ENCODE results near the gene ZNF430. TPM values are rescaled to one million over a fixed set of nuclear protein-coding genes. Genes with fewer than 3 reads are reported as not detected.

Gene ZNF430
- 47.3 and 62.1 TPM in 2 replicates for total RNA-seq (2011; cell fraction: chromatin; rRNA removed; ENCODE audit: low replicate concordance)
- 40.9 and 57.4 TPM in 2 replicates for total RNA-seq (2011; cell fraction: nucleolus; rRNA removed)
- 60.1 and 64.7 TPM in 2 replicates for total RNA-seq (2011; cell fraction: nucleoplasm; rRNA removed)
- total RNA-seq (2014; rRNA removed), result 5.3 and 5.6 TPM in 2 replicates
- 15.4 and 15.8 TPM in 2 replicates for total RNA-seq (2014; rRNA removed; fragmentation: Illumina TruSeq; extraction: Trizol)
- 10.8 and 11.7 TPM in 2 replicates for total RNA-seq (2015; rRNA removed; fragmentation: Illumina TruSeq; extraction: Trizol)
- total RNA-seq (2021), result 7.8 and 9.6 TPM in 2 replicates
- 11.3 and 11.4 TPM in 2 replicates for polyA plus RNA-seq (2011; rRNA removed)
- polyA plus RNA-seq (2011; cell fraction: cytosol; rRNA removed), result 7.0 and 15.1 TPM in 2 replicates
- polyA plus RNA-seq (2011; cell fraction: nucleus; rRNA removed), result 6.2 and 7.7 TPM in 2 replicates
- polyA plus RNA-seq (2012), result 4.0 and 5.2 TPM in 2 replicates
- 7.6 and 9.4 TPM in 2 replicates for polyA plus RNA-seq (2014; fragmentation: Illumina TruSeq; extraction: Trizol)
- polyA plus RNA-seq (2014; fragmentation: Nextera tagmentation; extraction: Ambion mirVana), result 1 to 10 TPM; 4.7 to 5.3 TPM
- 5.0 and 5.2 TPM in 2 replicates for polyA plus RNA-seq (2014; rRNA removed)
- 19.4 and 19.8 TPM in 2 replicates for polyA minus RNA-seq (2011; rRNA and poly(A)+ RNA removed)
- polyA minus RNA-seq (2011; cell fraction: cytosol; rRNA and poly(A)+ RNA removed), result 8.9 and 12.7 TPM in 2 replicates
- polyA minus RNA-seq (2011; cell fraction: nucleus; rRNA and poly(A)+ RNA removed), result 19.0 and 26.4 TPM in 2 replicates
- Bru-seq, nascent RNA, result percentile 83 among the genes with signal in this experiment
- BruChase-seq, experiment 1, labeled RNA remaining after a 2-hour chase, result percentile 91 among the genes with signal in this experiment
- percentile 90 among the genes with signal in this experiment for BruChase-seq, experiment 2, labeled RNA remaining after a 6-hour chase
- long read RNA-seq, experiment 1, transcript ZNF430-201 (5 exons, 3,923 nt), result major isoform, 14 of 29 reads
- long read RNA-seq, experiment 1, partial matches to known transcripts, result 1 of 29 reads
- long read RNA-seq, experiment 1, other reads (novel, unspliced or antisense), result 14 of 29 reads
- long read RNA-seq, experiment 2, partial matches to known transcripts, result 0 of 6 reads
- long read RNA-seq, experiment 2, other reads (novel, unspliced or antisense), result 6 of 6 reads
- long read RNA-seq, experiment 3, partial matches to known transcripts, result 1 of 5 reads
- long read RNA-seq, experiment 3, other reads (novel, unspliced or antisense), result 3 of 5 reads

DNA sequence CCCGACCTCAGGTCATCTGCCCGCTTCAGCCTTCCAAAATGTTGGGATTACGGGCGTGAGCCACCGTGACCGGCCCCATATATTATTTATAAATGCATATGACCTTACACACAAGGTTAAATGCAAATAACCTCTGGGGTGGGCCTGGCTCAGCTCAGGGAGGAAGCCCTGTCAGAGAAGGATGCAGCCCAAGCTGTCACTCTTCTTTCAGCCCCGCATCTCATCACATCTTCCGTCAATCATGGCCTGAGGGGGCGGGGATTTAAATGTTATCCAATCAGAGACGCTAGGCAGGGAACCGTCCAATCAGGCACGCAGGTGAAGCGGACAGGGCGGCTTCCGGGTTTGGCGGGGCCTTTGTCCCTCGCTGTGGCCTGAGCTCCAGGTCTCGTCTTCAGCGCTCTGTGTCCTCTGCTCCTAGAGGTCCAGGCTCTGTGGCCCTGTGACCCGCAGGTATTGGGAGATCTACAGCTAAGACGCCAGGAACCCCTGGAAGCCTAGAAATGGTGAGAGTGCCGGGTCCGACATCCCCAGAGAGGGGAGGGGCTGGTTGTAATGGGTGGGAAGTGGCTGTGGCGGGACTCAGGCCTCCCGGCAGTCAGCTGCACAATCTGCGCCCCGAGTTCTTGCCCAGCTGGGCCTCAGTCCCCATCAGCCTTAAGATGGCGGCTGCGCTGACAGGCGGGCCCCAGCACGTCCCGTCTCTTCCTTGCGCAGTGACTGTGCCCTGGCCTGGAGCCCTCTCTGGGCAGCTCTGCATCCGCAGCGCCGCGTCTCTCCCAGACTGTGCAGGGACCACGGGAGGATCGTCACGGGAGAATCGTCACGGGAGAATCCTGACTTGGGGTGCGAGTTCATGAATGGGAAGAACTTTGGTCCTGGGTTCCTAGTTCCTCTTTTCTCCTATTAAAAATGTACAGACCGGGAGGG, at the start of gene ZNF430:
TSS of gene ZNF430 (plus strand) at position 360 of the 930 bp plus-strand sequence. CDS start at position 504, 144 bp downstream.
- peak within 1 kb of the TSS; percentile 98 for H2AFZ ChIP-seq (ENCODE audit: low read depth, low read length)
- H3K36me3 ChIP-seq (ENCODE audit: control insufficient read depth, insufficient read depth, low read length), result peaks cover 30% of the 10 kb centered on the region
- BruUV-seq (replicated peaks), result TSS peak; percentile 67
- ATAC-seq, result peak; percentile 98
- WGBS (ENCODE audit: insufficient coverage, low coverage, missing lambda C conversion rate), result 12% methylated on average over 41 of the region's 44 CpGs
- no peaks in the 10 kb centered on the region for H3K9me1 ChIP-seq (ENCODE audit: control insufficient read depth, insufficient read depth, low read length)
- H4K20me1 ChIP-seq (replicated peaks; ENCODE audit: control insufficient read depth, insufficient read depth, low read length), result no peaks in the 10 kb centered on the region
- peak; percentile 98 for FAIRE-seq
- peak; percentile 87 to 97 (median 92) for DNase-seq (ENCODE audit: extremely low read depth in 1 of 4, low spot score in 3 of 4)
- in situ Hi-C loops (cut with MboI), result no loop called here
- intact Hi-C loops (cut with micrococcal nuclease), result loop anchor here (5.0 kb wide), 2 partner anchors 122 to 177 kb away; partner anchors contain the start of gene ZNF431
- ChIA-PET CTCF (ENCODE audit: low intra/inter-chr PET ratio) (no interaction called here), POLR2A (interaction anchor here (0.6 to 1.2 kb wide), 9 partner anchors 10 to 1635 kb away, joined by 3 to 6 read pairs (median 3); partner anchors contain the start of genes ZNF431 and ZNF714)
- H3K4me3 ChIP-seq, result peak within 1 kb of the TSS; percentile 88
- H3K27ac ChIP-seq (ENCODE audit: extremely low read depth, low read depth, low read length), result peak within 1 kb of the TSS; percentile 88
- H3K27me3 ChIP-seq (ENCODE audit: control insufficient read depth in 2 of 2, insufficient read depth in 2 of 2, low read length in 2 of 2), result no peaks in the 10 kb centered on the region
- H3K4me1 ChIP-seq (replicated peaks in 1 of 2; ENCODE audit: control insufficient read depth in 2 of 2, insufficient read depth in 2 of 2, low read length in 2 of 2), result peaks cover 2 to 13% of the 10 kb centered on the region in 2 experiments; a peak in 4 of 5 replicates
- peak within 1 kb of the TSS; percentile 88 for H3K4me2 ChIP-seq (ENCODE audit: insufficient read depth, low read length)
- H3K9me3 ChIP-seq (replicated peaks; ENCODE audit: control insufficient read depth, insufficient read depth, low read depth, low read length), result no peaks in the 10 kb centered on the region
- H3K79me2 ChIP-seq (ENCODE audit: control insufficient read depth, insufficient read depth, low read length), result peaks cover 38% of the 10 kb centered on the region
- peak within 1 kb of the TSS; percentile 80 to 97 for H3K9ac ChIP-seq (ENCODE audit: insufficient read depth in 1 of 2, low read depth in 2 of 2, low read length in 2 of 2)
- TF ChIP-seq GABPA (tag; conservative IDR thresholded peaks at IDR 0.05; ENCODE audit: low read depth) (peak; percentile 78), CREM (IDR thresholded peaks at IDR 0.05; ENCODE audit: low read depth) (peak; percentile 42; the same call in 1 of the 2 replicates), MYC (IDR thresholded peaks at IDR 0.05; ENCODE audit: low read depth, low read length) (peak; percentile 21; the same call in 1 of the 2 replicates), MYC (CRISPR knock-in tag; IDR thresholded peaks at IDR 0.05; ENCODE audit: borderline replicate concordance, low read depth) (no peak), TEAD1 (CRISPR knock-in tag; IDR thresholded peaks at IDR 0.05) (no peak), BHLHE40 (IDR thresholded peaks at IDR 0.05; ENCODE audit: low read length) (no peak), BCOR (IDR thresholded peaks at IDR 0.05) (no peak), RBM25 (IDR thresholded peaks at IDR 0.05; ENCODE audit: low read depth, low read length, severe bottlenecking) (peak; percentile 81), MIER1 (IDR thresholded peaks at IDR 0.05; ENCODE audit: low read depth) (no peak), MEIS2 (IDR thresholded peaks at IDR 0.05; ENCODE audit: partially characterized antibody) (peak; percentile 95), NRF1 (conservative IDR thresholded peaks at IDR 0.05 in 1 of 2, IDR thresholded peaks at IDR 0.05 in 1 of 2) (peak; percentile 64 to 72), RBFOX2 (IDR thresholded peaks at IDR 0.05; ENCODE audit: low read depth, low read length) (peak; percentile 84), FOXJ2 (tag; IDR thresholded peaks at IDR 0.05) (no peak), CBFA2T2 (conservative IDR thresholded peaks at IDR 0.05) (no peak)
- TF ChIP-seq, protein P1, sequence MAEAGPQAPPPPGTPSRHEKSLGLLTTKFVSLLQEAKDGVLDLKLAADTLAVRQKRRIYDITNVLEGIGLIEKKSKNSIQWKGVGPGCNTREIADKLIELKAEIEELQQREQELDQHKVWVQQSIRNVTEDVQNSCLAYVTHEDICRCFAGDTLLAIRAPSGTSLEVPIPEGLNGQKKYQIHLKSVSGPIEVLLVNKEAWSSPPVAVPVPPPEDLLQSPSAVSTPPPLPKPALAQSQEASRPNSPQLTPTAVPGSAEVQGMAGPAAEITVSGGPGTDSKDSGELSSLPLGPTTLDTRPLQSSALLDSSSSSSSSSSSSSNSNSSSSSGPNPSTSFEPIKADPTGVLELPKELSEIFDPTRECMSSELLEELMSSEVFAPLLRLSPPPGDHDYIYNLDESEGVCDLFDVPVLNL (CRISPR knock-in tag; IDR thresholded peaks at IDR 0.05; ENCODE audit: low read depth), result no peak; the same call in 1 of the 2 replicates

Measured in K562 (cell line).